GM12878 (cell line): ENCODE results near the gene OTUD6A. TPM values are rescaled to one million over a fixed set of nuclear protein-coding genes. Genes with fewer than 3 reads are reported as not detected.

Experiments used
- BHLHE40 ChIP-seq, 2 experiments: fragments of 450-650 bp in 1 of 2; IDR thresholded peaks; 2 replicates each; pipeline ENCODE4 v1.6.1; 2011 to 2017; ENCODE audit warnings: low read depth in 2 of 2, borderline replicate concordance in 1 of 2, improper control_type of control experiment in 1 of 2, low read length in 1 of 2, mild to moderate bottlenecking in 1 of 2
- ELK1 ChIP-seq: IDR thresholded peaks from 2 replicates; pipeline ENCODE4 v1.6.1; 2012; ENCODE audit warnings: low read depth, low read length, improper control_type of control experiment
- ETV6 ChIP-seq, 2 experiments: fragments of 450-650 bp in 1 of 2; IDR thresholded peaks in 1 of 2; conservative IDR thresholded peaks in 1 of 2; 2 replicates each; pipeline ENCODE4 v1.6.1; 2014; ENCODE audit warnings: antibody characterized with exemption in 1 of 2, borderline replicate concordance in 1 of 2, low read depth in 1 of 2, mild to moderate bottlenecking in 1 of 2, moderate library complexity in 1 of 2
- IRF4 ChIP-seq: IDR thresholded peaks from 2 replicates; pipeline ENCODE4 v1.6.1; 2011; ENCODE audit warnings: low read depth, low read length
- MXI1 ChIP-seq: fragments of 150-350 bp; IDR thresholded peaks from 2 replicates; pipeline ENCODE4 v1.6.1; 2011; ENCODE audit warnings: low read depth, mild to moderate bottlenecking, inconsistent platforms, low read length, improper control_type of control experiment
- PML ChIP-seq: IDR thresholded peaks from 2 replicates; pipeline ENCODE4 v1.6.1; 2012; ENCODE audit warnings: low read length, inconsistent platforms
- POLR2A ChIP-seq: IDR thresholded peaks from 2 replicates; pipeline ENCODE4 v1.6.1; 2011; ENCODE audit warnings: low read depth, mild to moderate bottlenecking, low read length
- SIN3A ChIP-seq: IDR thresholded peaks from 2 replicates; pipeline ENCODE4 v1.6.1; 2012; ENCODE audit warnings: low read depth, low read length, improper control_type of control experiment
- ZZZ3 ChIP-seq: IDR thresholded peaks from 2 replicates; pipeline ENCODE4 v1.6.1; 2011; ENCODE audit warnings: low read depth; ENCODE audit not compliant: control insufficient read depth, insufficient read length
- polyA plus RNA-seq, 11 experiments: library from polyadenylated mRNA; depleted of rRNA in 4 of 11; unstranded in 6 of 11; stranded (reverse) in 5 of 11; fragments of >200 nt; fragmentation: Nextera tagmentation in 4 of 11; fragmentation: Illumina TruSeq in 1 of 11; extraction: Ambion mirVana in 4 of 11; extraction: Trizol in 1 of 11; gene quantifications; 1 replicate in 1 of 11; 2 replicates in 10 of 11; pipeline versions ENCODE4 v1.2.1 to v1.2.3, GENCODE V29; 2011 to 2016; ENCODE audit warnings: inconsistent platforms in 2 of 11, missing spikeins in 2 of 11, low read depth in 1 of 11
- total RNA-seq, 4 experiments: library from RNA; depleted of rRNA in 3 of 4; stranded (reverse); fragments of >200 nt in 3 of 4; fragmentation: Illumina TruSeq in 1 of 4; extraction: Trizol in 1 of 4; gene quantifications; 2 replicates each; pipeline versions ENCODE4 v1.2.1 to v1.2.3, GENCODE V29; 2013 to 2021
- TF ChIP-seq, protein P1 (sequence below): IDR thresholded peaks from 2 replicates; pipeline ENCODE4 v1.6.1; 2011; ENCODE audit warnings: borderline replicate concordance, low read depth, mild to moderate bottlenecking, moderate library complexity, mixed read lengths, low read length; ENCODE audit not compliant: insufficient read depth; ENCODE audit errors: extremely low read length
- TF ChIP-seq, protein P2 (sequence below): fragments of 450-650 bp; IDR thresholded peaks from 2 replicates; pipeline ENCODE4 v1.6.1; 2017; ENCODE audit warnings: antibody characterized with exemption, mild to moderate bottlenecking, moderate library complexity
- TF ChIP-seq, protein P3 (sequence below): fragments of 450-650 bp; IDR thresholded peaks from 2 replicates; pipeline ENCODE4 v1.6.1; 2017; ENCODE audit warnings: mild to moderate bottlenecking, moderate library complexity

Gene OTUD6A
- total and polyA plus RNA-seq, 10 of the 15 experiments (the other 5 are each of a cell fraction or from before 2014, with no cell fraction given): not detected

DNA sequence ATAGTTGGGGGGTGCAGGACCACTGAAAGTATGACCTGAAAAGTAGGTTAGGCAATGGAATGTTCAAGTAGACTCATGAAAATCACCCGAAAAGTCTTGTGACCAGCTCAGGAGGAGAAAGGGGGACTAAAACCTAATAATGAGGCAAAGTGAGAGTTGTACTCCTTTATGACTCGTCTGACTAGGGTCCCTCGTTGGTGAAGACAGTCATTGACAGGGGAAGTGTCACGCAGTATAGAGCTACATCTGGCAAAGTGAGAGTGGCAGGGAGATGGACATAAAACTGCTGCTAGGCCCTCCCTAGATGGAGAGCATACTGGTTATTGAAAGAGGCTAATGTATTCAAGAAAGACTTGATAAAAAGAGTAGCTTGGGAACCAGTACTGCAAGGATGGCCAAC, 20.5 kb downstream of the OTUD6A start (continued):
- TF ChIP-seq, protein P1, sequence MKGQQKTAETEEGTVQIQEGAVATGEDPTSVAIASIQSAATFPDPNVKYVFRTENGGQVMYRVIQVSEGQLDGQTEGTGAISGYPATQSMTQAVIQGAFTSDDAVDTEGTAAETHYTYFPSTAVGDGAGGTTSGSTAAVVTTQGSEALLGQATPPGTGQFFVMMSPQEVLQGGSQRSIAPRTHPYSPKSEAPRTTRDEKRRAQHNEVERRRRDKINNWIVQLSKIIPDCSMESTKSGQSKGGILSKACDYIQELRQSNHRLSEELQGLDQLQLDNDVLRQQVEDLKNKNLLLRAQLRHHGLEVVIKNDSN: no peak
- TF ChIP-seq, protein P2, sequence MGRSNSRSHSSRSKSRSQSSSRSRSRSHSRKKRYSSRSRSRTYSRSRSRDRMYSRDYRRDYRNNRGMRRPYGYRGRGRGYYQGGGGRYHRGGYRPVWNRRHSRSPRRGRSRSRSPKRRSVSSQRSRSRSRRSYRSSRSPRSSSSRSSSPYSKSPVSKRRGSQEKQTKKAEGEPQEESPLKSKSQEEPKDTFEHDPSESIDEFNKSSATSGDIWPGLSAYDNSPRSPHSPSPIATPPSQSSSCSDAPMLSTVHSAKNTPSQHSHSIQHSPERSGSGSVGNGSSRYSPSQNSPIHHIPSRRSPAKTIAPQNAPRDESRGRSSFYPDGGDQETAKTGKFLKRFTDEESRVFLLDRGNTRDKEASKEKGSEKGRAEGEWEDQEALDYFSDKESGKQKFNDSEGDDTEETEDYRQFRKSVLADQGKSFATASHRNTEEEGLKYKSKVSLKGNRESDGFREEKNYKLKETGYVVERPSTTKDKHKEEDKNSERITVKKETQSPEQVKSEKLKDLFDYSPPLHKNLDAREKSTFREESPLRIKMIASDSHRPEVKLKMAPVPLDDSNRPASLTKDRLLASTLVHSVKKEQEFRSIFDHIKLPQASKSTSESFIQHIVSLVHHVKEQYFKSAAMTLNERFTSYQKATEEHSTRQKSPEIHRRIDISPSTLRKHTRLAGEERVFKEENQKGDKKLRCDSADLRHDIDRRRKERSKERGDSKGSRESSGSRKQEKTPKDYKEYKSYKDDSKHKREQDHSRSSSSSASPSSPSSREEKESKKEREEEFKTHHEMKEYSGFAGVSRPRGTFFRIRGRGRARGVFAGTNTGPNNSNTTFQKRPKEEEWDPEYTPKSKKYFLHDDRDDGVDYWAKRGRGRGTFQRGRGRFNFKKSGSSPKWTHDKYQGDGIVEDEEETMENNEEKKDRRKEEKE: no peak
- TF ChIP-seq ETV6 (conservative IDR thresholded peaks at IDR 0.05 in 1 of 2, IDR thresholded peaks at IDR 0.05 in 1 of 2; ENCODE audit: borderline replicate concordance in 1 of 2, low read depth in 1 of 2): no peak
- TF ChIP-seq BHLHE40 (IDR thresholded peaks at IDR 0.05; ENCODE audit: borderline replicate concordance in 1 of 2, low read depth in 2 of 2, low read length in 1 of 2): no peak
- TF ChIP-seq POLR2A: no peak
- TF ChIP-seq, protein P3, sequence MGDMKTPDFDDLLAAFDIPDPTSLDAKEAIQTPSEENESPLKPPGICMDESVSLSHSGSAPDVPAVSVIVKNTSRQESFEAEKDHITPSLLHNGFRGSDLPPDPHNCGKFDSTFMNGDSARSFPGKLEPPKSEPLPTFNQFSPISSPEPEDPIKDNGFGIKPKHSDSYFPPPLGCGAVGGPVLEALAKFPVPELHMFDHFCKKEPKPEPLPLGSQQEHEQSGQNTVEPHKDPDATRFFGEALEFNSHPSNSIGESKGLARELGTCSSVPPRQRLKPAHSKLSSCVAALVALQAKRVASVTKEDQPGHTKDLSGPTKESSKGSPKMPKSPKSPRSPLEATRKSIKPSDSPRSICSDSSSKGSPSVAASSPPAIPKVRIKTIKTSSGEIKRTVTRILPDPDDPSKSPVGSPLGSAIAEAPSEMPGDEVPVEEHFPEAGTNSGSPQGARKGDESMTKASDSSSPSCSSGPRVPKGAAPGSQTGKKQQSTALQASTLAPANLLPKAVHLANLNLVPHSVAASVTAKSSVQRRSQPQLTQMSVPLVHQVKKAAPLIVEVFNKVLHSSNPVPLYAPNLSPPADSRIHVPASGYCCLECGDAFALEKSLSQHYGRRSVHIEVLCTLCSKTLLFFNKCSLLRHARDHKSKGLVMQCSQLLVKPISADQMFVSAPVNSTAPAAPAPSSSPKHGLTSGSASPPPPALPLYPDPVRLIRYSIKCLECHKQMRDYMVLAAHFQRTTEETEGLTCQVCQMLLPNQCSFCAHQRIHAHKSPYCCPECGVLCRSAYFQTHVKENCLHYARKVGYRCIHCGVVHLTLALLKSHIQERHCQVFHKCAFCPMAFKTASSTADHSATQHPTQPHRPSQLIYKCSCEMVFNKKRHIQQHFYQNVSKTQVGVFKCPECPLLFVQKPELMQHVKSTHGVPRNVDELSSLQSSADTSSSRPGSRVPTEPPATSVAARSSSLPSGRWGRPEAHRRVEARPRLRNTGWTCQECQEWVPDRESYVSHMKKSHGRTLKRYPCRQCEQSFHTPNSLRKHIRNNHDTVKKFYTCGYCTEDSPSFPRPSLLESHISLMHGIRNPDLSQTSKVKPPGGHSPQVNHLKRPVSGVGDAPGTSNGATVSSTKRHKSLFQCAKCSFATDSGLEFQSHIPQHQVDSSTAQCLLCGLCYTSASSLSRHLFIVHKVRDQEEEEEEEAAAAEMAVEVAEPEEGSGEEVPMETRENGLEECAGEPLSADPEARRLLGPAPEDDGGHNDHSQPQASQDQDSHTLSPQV: no peak
- no peak for TF ChIP-seq SIN3A
- no peak for TF ChIP-seq ELK1
- TF ChIP-seq IRF4: no peak
- no peak for TF ChIP-seq PML
- TF ChIP-seq ZZZ3: no peak
- TF ChIP-seq MXI1: no peak
- TF ChIP-seq, all 136 proteins: peak for 0
